H9 (cell line): ENCODE measurements around the gene TSC22D3. TPM values are rescaled to one million over a fixed set of nuclear protein-coding genes. Genes with fewer than 3 reads are reported as not detected.
A peak's percentile ranks its signal among the peaks of the same experiment; 100 is the strongest.

ENCODE experiments used
- DNase-seq: peaks from one replicate; pipeline ENCODE4 v3.0.0-alpha.2; 2017
- H2AFZ ChIP-seq: one replicate; pipeline ENCODE4 v1.6.1; 2013; ENCODE audit warnings: mild to moderate bottlenecking, low read length, control low read depth, moderate library complexity
- H2AK5ac ChIP-seq: 2 replicates; pipeline ENCODE4 v1.6.1; 2013; ENCODE audit warnings: low read length, control low read depth, mixed read lengths; ENCODE audit not compliant: insufficient read length
- H2BK120ac ChIP-seq: one replicate; pipeline ENCODE4 v1.6.1; 2013; ENCODE audit warnings: low read depth, mild to moderate bottlenecking, low read length, control low read depth, inconsistent platforms; ENCODE audit not compliant: poor library complexity, severe bottlenecking
- H2BK12ac ChIP-seq: 2 replicates; pipeline ENCODE4 v1.6.1; 2013; ENCODE audit warnings: low read length, control low read depth, mixed read lengths, low read depth; ENCODE audit not compliant: insufficient read length
- H2BK15ac ChIP-seq: 2 replicates; pipeline ENCODE4 v1.6.1; 2013; ENCODE audit warnings: low read depth, low read length, control low read depth
- H2BK20ac ChIP-seq: one replicate; pipeline ENCODE4 v1.6.1; 2013; ENCODE audit warnings: low read depth, mild to moderate bottlenecking, low read length, control low read depth, inconsistent platforms; ENCODE audit not compliant: poor library complexity, severe bottlenecking
- H2BK5ac ChIP-seq: 2 replicates; pipeline ENCODE4 v1.6.1; 2013; ENCODE audit warnings: low read length, control low read depth, mixed read lengths; ENCODE audit not compliant: insufficient read length
- H3K14ac ChIP-seq: 2 replicates; pipeline ENCODE4 v1.6.1; 2013; ENCODE audit warnings: low read length, control low read depth; ENCODE audit not compliant: insufficient read depth
- H3K18ac ChIP-seq: 2 replicates; pipeline ENCODE4 v1.6.1; 2013; ENCODE audit warnings: low read depth, mild to moderate bottlenecking, mixed read lengths, low read length, control low read depth; ENCODE audit not compliant: insufficient read length
- H3K23ac ChIP-seq: 2 replicates; pipeline ENCODE4 v1.6.1; 2013; ENCODE audit warnings: low read length, control low read depth, mixed read lengths, low read depth; ENCODE audit not compliant: insufficient read length
- H3K23me2 ChIP-seq: 2 replicates; pipeline ENCODE4 v1.6.1; 2013; ENCODE audit warnings: low read depth, mild to moderate bottlenecking, mixed read lengths, low read length, control low read depth; ENCODE audit not compliant: insufficient read length, poor library complexity, severe bottlenecking
- H3K27ac ChIP-seq: 2 replicates; pipeline ENCODE4 v1.5.1; 2013; ENCODE audit warnings: low read length, control low read depth, mixed read lengths, low read depth; ENCODE audit not compliant: insufficient read length
- H3K27me3 ChIP-seq: 2 replicates; pipeline ENCODE4 v1.6.1; 2013; ENCODE audit warnings: low read length, control low read depth, inconsistent platforms; ENCODE audit not compliant: insufficient read depth
- H3K4ac ChIP-seq: 2 replicates; pipeline ENCODE4 v1.6.1; 2013; ENCODE audit warnings: low read depth, mild to moderate bottlenecking, control low read depth, inconsistent platforms, low read length, moderate library complexity
- H3K4me1 ChIP-seq: 2 replicates; pipeline ENCODE4 v1.6.1; 2013; ENCODE audit warnings: low read length, control low read depth, inconsistent platforms; ENCODE audit not compliant: insufficient read depth
- H3K4me2 ChIP-seq: 2 replicates; pipeline ENCODE4 v1.6.1; 2013; ENCODE audit warnings: low read length, control low read depth, mixed read lengths; ENCODE audit not compliant: insufficient read length, insufficient read depth
- H3K56ac ChIP-seq: 2 replicates; pipeline ENCODE4 v1.6.1; 2013; ENCODE audit warnings: low read depth, mild to moderate bottlenecking, mixed read lengths, low read length, control low read depth; ENCODE audit not compliant: insufficient read length
- H3K79me1 ChIP-seq: 2 replicates; pipeline ENCODE4 v1.6.1; 2013; ENCODE audit warnings: low read depth, mild to moderate bottlenecking, moderate library complexity, low read length, control low read depth, inconsistent platforms; ENCODE audit not compliant: insufficient read depth, poor library complexity, severe bottlenecking
- H3K79me2 ChIP-seq: 2 replicates; pipeline ENCODE4 v1.6.1; 2013; ENCODE audit warnings: low read length, control low read depth, inconsistent platforms; ENCODE audit not compliant: insufficient read depth
- H3K9ac ChIP-seq: 2 replicates; pipeline ENCODE4 v1.6.1; 2013; ENCODE audit warnings: low read length, control low read depth, mixed read lengths; ENCODE audit not compliant: insufficient read length; ENCODE audit errors: extremely low read depth
- H3K9me3 ChIP-seq: one replicate; pipeline ENCODE4 v1.6.1; 2013; ENCODE audit warnings: low read depth, low read length, inconsistent platforms; ENCODE audit not compliant: control insufficient read depth
- H3T11ph ChIP-seq: one replicate; pipeline ENCODE4 v1.6.1; 2013; ENCODE audit warnings: mild to moderate bottlenecking, low read length, control low read depth, inconsistent platforms
- H4K20me1 ChIP-seq: one replicate; pipeline ENCODE4 v1.6.1; 2013; ENCODE audit not compliant: control insufficient read depth, insufficient read length, insufficient read depth
- H4K5ac ChIP-seq: 2 replicates; pipeline ENCODE4 v1.6.1; 2013; ENCODE audit warnings: low read depth, mild to moderate bottlenecking, mixed read lengths, low read length, control low read depth; ENCODE audit not compliant: insufficient read length
- H4K8ac ChIP-seq: replicated peaks from 2 replicates; pipeline ENCODE4 v1.6.1; 2013; ENCODE audit warnings: low read length, control low read depth, mixed read lengths, low read depth; ENCODE audit not compliant: insufficient read length
- H4K91ac ChIP-seq: 2 replicates; pipeline ENCODE4 v1.6.1; 2013; ENCODE audit warnings: low read depth, mild to moderate bottlenecking, moderate library complexity, mixed read lengths, low read length, control low read depth; ENCODE audit not compliant: insufficient read length
- H3K27ac Mint-ChIP-seq, 3 experiments: 2 replicates in 2 of 3; 3 replicates in 1 of 3; pipeline ENCODE4 v1.8.0; 2020 to 2021; ENCODE audit warnings: mixed read lengths in 3 of 3, mild to moderate bottlenecking in 1 of 3, moderate library complexity in 1 of 3
- H3K27me3 Mint-ChIP-seq: 2 replicates; pipeline ENCODE4 v1.8.0; 2021; ENCODE audit warnings: low read depth, mild to moderate bottlenecking, moderate library complexity, mixed read lengths
- H3K36me3 Mint-ChIP-seq, 3 experiments: 2 replicates in 2 of 3; 3 replicates in 1 of 3; pipeline ENCODE4 v1.8.0; 2020 to 2021; ENCODE audit warnings: low read depth in 3 of 3, mixed read lengths in 3 of 3; ENCODE audit not compliant: insufficient read depth in 1 of 3
- H3K4me1 Mint-ChIP-seq, 2 experiments: 2 replicates each; pipeline ENCODE4 v1.8.0; 2020; ENCODE audit warnings: mixed read lengths in 2 of 2
- H3K4me3 Mint-ChIP-seq, 2 experiments: 2 replicates in 1 of 2; 3 replicates in 1 of 2; pipeline ENCODE4 v1.8.0; 2020 to 2021; ENCODE audit warnings: mild to moderate bottlenecking in 2 of 2, mixed read lengths in 2 of 2, moderate library complexity in 1 of 2
- H3K9me3 Mint-ChIP-seq, 2 experiments: 2 replicates in 1 of 2; 3 replicates in 1 of 2; pipeline ENCODE4 v1.8.0; 2020; ENCODE audit warnings: mild to moderate bottlenecking in 2 of 2, mixed read lengths in 2 of 2, moderate library complexity in 1 of 2
- WGBS: extraction: QIAGEN DNeasy Blood & Tissue Kit; methylation state at CpG from one replicate; pipeline ENCODE4 v1.1.7; 2013; ENCODE audit warnings: missing lambda C conversion rate, low lambda C conversion rate, mixed read lengths; ENCODE audit not compliant: insufficient read length; ENCODE audit errors: extremely low coverage; 5-methylcytosine and 5-hydroxymethylcytosine counted together
- total RNA-seq: library from RNA; stranded (reverse); gene quantifications from 2 replicates; pipeline ENCODE4 v1.2.1, GENCODE V29; 2021
- TF ChIP-seq, protein P1 (sequence below): fragments of 200-600 bp; sonication (generic); conservative IDR thresholded peaks from 3 replicates; pipeline ENCODE4 v1.8.0; 2021; ENCODE audit warnings: antibody characterized with exemption, mild to moderate bottlenecking

The TSC22D3 gene
- total RNA-seq, 1 experiment from 2014 or later: 10.5 TPM

- TF ChIP-seq, protein P1, sequence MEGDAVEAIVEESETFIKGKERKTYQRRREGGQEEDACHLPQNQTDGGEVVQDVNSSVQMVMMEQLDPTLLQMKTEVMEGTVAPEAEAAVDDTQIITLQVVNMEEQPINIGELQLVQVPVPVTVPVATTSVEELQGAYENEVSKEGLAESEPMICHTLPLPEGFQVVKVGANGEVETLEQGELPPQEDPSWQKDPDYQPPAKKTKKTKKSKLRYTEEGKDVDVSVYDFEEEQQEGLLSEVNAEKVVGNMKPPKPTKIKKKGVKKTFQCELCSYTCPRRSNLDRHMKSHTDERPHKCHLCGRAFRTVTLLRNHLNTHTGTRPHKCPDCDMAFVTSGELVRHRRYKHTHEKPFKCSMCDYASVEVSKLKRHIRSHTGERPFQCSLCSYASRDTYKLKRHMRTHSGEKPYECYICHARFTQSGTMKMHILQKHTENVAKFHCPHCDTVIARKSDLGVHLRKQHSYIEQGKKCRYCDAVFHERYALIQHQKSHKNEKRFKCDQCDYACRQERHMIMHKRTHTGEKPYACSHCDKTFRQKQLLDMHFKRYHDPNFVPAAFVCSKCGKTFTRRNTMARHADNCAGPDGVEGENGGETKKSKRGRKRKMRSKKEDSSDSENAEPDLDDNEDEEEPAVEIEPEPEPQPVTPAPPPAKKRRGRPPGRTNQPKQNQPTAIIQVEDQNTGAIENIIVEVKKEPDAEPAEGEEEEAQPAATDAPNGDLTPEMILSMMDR: 0 out of 3 replicates have a peak, but pooled peaks have one; percentile 24
Measured at GRCh38 chrX:107775000-107775733, 420 bp downstream of the TSC22D3 start.

More at GRCh38 chrX:107775000-107775733, 420 bp downstream of the TSC22D3 start:
- Histone ChIP-seq H2BK120ac (no peak overlapping the region), H4K5ac (no peak overlapping the region), H3K79me1 (no peaks in the 10 kb centered on the region), H2BK20ac (no peak overlapping the region), H2BK12ac (no peak overlapping the region), H4K91ac (no peak overlapping the region), H4K20me1 (no peaks in the 10 kb centered on the region), H3K4me1 (peaks cover 6% of the 10 kb centered on the region; the same call in 1 of the 2 replicates), H2AK5ac (no peak overlapping the region), H3K27ac (no peak overlapping the region), H3K4ac (no peak overlapping the region), H3K23ac (no peak overlapping the region), H3K23me2 (peaks cover 7% of the 10 kb centered on the region), H3K9ac (no peak overlapping the region), H3K18ac (no peak overlapping the region), H3K27me3 (peaks cover 17% of the 10 kb centered on the region), H2AFZ (no peak overlapping the region), H3K56ac (no peak overlapping the region), H3K9me3 (no peaks in the 10 kb centered on the region), H3K4me2 (peak overlapping the region; percentile 56), H3T11ph (no peak overlapping the region), H2BK15ac (no peak overlapping the region), H4K8ac (no peak overlapping the region), H3K14ac (no peak overlapping the region; the same call in 1 of the 2 replicates), H3K79me2 (no peaks in the 10 kb centered on the region), H2BK5ac (no peak overlapping the region)
- Mint-ChIP-seq H3K27ac (no peak overlapping the region), H3K4me1 (peaks cover 16 to 31% of the 10 kb centered on the region in 2 experiments), H3K36me3 (peaks cover 0 to 2% (median 0%) of the 10 kb centered on the region in 3 experiments; a peak in 1 of 7 replicates), H3K27me3 (peaks cover 45% of the 10 kb centered on the region), H3K9me3 (peaks cover 0 to 29% of the 10 kb centered on the region in 2 experiments; a peak in 2 of 5 replicates), H3K4me3 (peak overlapping the region; percentile 52 to 87)
- no CpG with 5 or more reads among the region's 40 CpGs for WGBS
- no peak for DNase-seq
